Suprapubic skin (tissue), 3 donors: Measurements from ENCODE around the gene CDCA7L.

ENCODE experiments used
- CTCF ChIP-seq, 2 donors: fragments of 200-600 bp in 1 of 2; fragments of 450-650 bp in 1 of 2; sonication (generic) in 1 of 2; IDR thresholded peaks; one replicate each; pipeline ENCODE4 v1.5.1; 2016 to 2019; ENCODE audit warnings: antibody characterized with exemption in 2 of 2, mild to moderate bottlenecking in 1 of 2, moderate library complexity in 1 of 2
- POLR2A ChIP-seq, 2 donors: fragments of 450-650 bp; IDR thresholded peaks; one replicate each; pipeline ENCODE4 v1.6.1; 2017; ENCODE audit warnings: antibody characterized with exemption in 2 of 2, mild to moderate bottlenecking in 2 of 2, moderate library complexity in 2 of 2

GRCh38 chr7:21965291-21965690 lies 19.6 kb upstream of the CDCA7L start:
- TF ChIP-seq POLR2A (IDR thresholded peaks at IDR 0.05): no peak
- no peak for TF ChIP-seq CTCF (IDR thresholded peaks at IDR 0.05)
